Femur (tissue), 1 donor: ENCODE measurements around the gene COL25A1.
"Not testable (repeated sequence)": the region's sequence is repeated elsewhere in the genome, so short reads cannot be mapped to it uniquely, and the experiment has no call there.

Experiments
- DNase-seq: peaks from one replicate; pipeline ENCODE4 v3.0.0-alpha.2; 2017

COL25A1 gene

GRCh38 chr4:109166586-109166985 is 135.9 kb downstream of the COL25A1 start:
- no peak for DNase-seq

DNA sequence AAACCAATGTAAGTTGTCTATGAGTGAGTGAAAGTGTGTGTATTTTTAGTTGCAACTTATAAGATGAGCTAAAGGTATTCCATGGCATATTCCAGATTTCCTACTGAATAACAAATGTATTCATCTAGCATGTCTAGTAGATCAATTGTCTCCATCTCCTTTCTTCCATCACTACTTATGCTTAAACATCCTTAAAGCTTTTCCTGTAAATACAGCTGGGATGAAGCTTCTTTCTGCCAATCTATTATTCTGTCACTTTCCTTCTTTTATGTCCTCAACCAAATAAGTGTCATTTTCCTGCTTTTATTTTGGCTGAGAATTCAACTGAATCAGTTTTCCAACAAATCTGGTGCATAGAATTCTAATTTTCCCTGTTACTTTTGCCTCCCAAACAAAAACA is 136.3 kb downstream of the COL25A1 start:
- DNase-seq = no peak

DNA sequence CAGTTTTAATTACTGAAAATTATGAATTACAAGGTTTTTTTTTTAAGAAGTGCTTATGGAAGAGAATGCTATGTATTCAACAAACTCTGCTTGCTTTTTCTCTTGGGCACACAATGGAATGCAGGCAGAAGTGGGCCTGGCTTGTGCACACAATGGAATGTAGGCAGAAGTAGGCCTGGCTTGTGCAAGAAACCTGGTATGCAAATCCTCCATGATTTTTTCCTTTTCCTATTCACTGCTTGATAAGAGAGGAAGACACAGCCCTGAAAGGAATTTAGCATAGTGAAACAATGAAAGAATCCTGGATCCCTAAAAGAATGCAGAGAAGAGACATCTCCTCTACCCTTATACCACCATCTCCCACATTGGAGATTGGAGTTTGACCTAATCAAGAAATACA is 138.4 kb downstream of the COL25A1 start:
- no peak for DNase-seq

- DNase-seq = no peak
These were observed 139.0 kb downstream of the COL25A1 start for GRCh38 chr4:109163493-109163892.

DNA sequence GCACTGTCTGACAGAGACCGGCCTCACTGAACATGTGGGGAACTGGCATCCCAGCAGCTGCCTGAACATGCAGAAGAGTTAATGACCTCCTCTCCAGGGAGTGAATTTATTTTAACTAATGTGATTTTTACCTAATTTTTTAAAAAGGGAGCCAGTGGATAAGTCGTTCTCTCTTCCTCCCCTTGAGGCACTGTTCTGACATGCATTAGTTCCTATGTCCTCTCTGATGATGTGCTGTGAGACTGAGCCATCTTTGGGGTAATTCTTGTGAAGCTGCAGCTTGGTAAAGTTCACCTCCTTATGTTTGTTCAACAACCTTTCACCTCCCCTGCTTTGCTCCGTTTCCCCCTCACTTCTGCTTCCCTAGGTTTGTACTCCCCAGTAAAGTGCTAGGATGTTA is 139.7 kb downstream of the COL25A1 start:
- no peak for DNase-seq

- no peak for DNase-seq
These were observed 142.0 kb downstream of the COL25A1 start for GRCh38 chr4:109160494-109160893.

GRCh38 chr4:109157696-109158095 is 144.8 kb downstream of the COL25A1 start:
- DNase-seq = peak; percentile 38

- DNase-seq = no peak
These were observed 145.3 kb downstream of the COL25A1 start for GRCh38 chr4:109157205-109157604.

DNA sequence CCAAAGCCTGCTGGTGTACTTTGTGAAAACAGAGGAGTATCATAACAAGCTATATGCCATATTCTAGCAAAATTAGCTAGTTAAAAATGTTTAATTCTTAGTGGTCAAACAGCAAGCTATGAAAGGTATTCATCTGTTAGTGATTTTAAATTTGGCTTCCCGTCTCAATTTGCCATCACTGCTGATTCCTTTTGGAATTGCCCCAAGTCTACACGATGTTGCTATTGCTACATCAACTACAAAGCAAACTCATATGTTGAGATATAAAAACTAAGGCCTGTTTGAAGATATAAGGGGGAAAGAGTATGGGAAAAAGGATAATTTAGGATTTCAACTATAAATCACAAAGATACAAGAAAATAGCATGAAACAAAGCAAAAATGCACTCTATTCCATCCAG is 146.1 kb downstream of the COL25A1 start:
- no peak for DNase-seq

GRCh38 chr4:109155682-109156283 is 146.7 kb downstream of the COL25A1 start:
- DNase-seq = no peak

DNA sequence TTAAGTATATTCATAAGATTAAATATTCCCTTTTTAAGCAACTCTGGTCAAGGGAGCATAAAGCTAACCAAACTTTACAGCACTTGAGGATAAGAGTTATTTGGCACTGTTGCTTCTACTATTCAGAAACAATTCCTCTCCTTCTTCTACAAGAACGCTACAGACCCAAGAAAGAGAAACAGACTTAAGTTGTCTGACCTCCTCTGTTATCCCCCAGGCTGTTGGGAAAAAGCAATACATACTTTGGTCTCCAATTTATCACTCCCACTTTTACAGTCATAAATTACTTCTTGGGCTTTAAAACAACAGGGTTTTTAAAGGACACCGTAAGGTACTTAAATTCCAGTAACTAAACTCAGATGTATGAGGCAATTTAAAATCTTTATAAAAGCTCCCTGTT is 147.4 kb downstream of the COL25A1 start:
- no peak for DNase-seq

DNA sequence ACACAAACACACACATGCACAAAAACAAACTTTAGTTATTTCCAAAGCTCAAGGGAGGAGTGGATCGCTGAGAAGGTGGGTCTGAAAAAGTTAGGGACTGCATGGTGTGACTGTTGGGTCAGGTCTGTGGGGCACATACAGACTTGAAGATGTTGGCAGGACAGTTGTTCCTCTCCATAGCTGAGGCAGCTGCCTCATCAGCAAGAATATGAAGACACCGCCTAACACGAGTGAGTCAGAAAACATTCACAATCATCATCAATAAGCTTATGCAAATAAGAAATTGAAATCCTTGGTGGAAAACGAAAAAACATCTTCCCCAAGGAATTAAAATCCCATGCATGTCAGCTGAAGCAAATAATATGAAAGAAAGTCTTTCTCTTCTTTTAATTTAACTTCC is 148.0 kb downstream of the COL25A1 start:
- DNase-seq = no peak

DNA sequence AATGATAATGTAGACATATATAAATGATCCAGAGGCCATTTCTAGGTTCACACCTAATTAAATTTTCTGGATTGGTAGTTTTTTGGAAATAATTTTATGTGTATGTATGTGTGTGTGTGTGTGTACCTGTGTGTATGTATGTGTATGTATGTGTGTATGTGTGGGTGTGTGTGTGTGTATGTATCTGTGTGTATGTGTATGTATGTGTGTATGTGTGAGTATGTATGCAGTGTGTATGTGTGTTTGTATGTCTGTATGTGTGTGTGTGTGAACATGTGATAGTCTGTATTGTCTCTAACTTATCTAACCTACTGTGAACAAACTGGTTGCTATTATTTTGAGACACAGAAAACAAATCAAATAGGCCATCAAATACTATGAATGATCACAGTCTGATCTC is 152.6 kb downstream of the COL25A1 start:
- no peak for DNase-seq

- no peak for DNase-seq
These were observed 153.8 kb downstream of the COL25A1 start for GRCh38 chr4:109148577-109149075.

DNA sequence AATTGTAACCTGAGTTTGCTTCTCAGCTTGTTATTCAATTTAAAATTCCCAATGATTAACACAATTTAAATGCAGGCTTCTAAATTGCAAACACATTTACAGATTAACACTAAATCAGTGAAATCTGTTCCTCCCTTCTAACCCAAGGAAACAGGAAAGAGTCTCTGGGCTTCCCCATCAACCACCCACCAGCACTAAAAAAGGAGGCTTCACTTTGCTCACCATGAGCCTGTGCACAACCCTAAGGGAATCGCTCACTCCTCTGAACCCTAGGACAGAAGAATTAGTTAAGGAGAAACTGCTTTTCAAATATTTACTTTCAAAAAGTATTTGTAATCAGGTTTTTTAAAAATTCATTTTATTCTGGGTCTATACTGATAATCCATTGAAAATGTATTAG is 155.3 kb downstream of the COL25A1 start:
- DNase-seq = no peak

DNA sequence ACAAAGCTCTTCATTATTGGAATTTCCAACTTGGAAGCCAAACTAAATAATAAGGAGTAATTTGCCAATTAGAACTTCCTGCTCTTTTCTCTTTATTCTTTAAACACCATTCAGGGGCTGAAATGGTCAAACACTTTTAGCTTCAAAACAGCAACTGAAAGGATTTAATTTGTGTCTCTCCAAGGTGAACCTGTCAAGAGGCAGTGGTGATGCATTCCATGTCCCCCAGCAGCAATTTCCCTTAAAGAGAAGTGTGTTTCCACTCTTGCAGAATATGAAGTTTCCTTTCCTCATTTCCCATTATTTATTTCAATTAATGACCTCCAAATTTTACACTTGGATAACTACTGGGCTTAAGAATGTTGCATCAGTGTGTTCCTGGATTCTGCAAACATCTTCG is 156.0 kb downstream of the COL25A1 start:
- DNase-seq = no peak

DNA sequence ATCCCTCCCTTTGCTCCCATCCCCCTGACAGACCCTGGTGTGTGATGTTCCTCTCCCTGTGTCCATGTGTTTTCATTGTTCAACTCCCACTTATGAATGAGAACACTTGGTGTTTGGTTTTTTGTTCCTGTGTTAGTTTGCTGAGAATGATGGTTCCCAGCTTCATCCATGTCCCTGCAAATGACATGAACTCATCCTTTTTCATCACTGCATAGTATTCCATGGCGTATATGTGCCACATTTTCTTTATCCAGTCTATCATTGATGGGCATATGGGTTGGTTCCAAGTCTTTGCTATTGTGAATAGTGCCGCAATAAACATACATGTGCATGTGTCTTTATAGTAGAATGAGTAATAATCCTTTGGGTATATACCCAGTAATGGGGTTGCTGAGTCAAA is 164.3 kb downstream of the COL25A1 start:
- DNase-seq = not testable (repeated sequence)

- no peak for DNase-seq
These were observed 167.5 kb downstream of the COL25A1 start for GRCh38 chr4:109134921-109135320.

- no peak for DNase-seq
These were observed 168.2 kb downstream of the COL25A1 start for GRCh38 chr4:109134268-109134667.

DNA sequence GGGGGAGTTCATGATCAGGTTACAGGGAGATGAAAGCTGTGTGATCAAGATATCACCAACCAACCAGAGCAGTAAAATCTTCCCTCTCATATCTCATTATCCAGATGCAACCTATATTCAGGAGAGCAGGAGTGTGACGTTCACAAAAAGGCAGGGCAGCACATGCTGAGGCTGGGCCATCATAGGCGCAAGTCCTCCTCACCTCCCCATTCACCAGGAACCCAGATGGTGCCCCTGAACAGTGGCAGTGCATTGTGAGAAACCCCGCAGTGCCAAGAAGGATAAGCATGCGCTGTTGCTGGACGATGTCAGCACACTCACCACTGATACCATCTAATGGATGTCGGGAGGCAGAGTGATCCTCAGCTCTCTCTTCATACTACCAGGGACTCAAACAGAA is 170.9 kb downstream of the COL25A1 start:
- DNase-seq = no peak

- no peak for DNase-seq
These were observed 173.9 kb downstream of the COL25A1 start for GRCh38 chr4:109128589-109128988.

DNA sequence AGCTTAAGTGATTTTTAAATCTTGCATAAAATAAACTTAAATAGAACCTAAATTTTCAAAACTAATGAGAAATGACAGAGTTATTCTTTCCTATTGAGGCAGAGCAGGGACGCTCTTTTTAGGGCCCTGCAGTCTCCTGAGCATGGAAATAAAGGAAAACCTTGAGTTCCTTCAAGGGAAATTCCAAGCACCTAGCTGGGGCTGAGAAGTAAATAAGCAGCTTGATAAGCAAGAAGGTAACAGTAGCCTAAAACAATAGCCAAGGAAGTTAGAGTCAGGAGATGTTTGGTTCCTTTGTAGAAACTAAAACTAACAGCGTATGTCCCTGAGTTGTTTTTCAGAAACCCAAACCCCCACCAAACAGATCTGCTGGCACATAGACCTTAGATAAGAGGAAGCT is 174.6 kb downstream of the COL25A1 start:
- DNase-seq = no peak

- DNase-seq = no peak
These were observed 175.6 kb downstream of the COL25A1 start for GRCh38 chr4:109126856-109127255.

- no peak for DNase-seq
These were observed 177.4 kb downstream of the COL25A1 start for GRCh38 chr4:109125084-109125483.

GRCh38 chr4:109123951-109124350 is 178.5 kb downstream of the COL25A1 start:
- DNase-seq = no peak
